Fibroblast of peridontal ligament (primary cell): ENCODE results near the gene YPEL2.
"Not testable (repeated sequence)": the region's sequence is repeated elsewhere in the genome, so short reads cannot be mapped to it uniquely, and the experiment has no call there.

Experiments
- DNase-seq: peaks from one replicate; pipeline ENCODE4 v3.0.0-alpha.2; 2010; ENCODE audit errors: extremely low read depth

The YPEL2 gene

DNA sequence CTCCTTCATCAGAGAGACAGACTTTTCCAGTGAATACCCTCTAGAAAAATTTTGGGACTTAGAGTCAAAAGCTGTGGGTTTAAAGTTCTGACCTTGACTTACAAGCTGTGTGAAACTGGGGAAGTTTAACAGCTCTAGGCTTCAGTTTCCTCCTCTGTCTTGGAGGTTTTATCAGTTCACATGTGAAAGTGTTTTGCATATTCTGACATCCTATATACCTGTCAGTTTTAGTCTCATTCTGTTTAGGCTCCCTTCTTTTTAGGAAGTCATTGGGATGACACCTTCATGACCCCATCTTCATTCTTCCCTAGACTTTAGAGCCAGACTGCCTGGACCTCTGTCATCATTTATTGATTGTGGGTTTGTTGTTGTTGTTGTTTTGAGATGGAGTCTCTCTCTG, 44.4 kb downstream of the YPEL2 start:
- no peak for DNase-seq

- no peak for DNase-seq
These were observed 45.1 kb downstream of the YPEL2 start for GRCh38 chr17:59376506-59376905.

DNA sequence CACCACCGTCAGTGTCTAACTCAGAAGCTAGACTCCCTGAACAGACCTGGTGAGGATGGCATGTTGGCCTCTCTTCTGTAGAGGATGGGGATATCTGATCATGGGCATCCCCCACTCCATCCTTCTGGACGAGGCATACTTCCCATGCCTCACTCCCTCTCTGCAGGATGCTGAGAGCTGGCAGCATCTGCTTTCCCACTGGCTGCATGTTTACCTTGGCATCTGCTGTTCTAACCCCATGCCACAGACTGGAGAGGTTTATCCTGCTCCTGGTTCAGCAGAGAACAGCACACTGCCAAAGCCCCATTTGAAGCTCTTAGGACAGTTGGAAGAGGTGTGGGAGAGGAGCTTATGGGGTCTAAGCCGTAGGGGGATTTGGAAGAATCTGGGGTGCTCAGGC, 46.0 kb downstream of the YPEL2 start:
- DNase-seq: no peak

DNA sequence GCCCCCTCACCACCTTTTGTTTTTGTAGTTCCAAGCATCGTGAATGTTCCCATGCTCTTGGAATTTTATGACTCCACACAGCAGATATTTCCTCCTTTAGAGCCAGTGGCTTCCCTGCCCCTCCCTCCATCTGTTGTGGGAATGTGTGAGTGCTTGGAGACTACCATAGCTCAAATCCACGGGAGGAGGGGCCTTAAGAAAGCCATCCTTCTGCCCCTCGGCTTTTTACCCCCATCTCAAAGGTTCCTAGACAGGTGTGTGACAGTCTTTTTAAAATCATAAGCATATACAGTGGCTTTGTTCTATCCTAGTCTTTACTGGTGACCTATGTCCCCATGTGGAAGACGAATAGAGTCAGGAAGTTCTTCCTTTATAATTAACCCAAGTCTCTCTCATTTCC, 47.2 kb downstream of the YPEL2 start:
- peak; percentile 71 for DNase-seq

- DNase-seq: no peak
These were observed 49.0 kb downstream of the YPEL2 start for GRCh38 chr17:59380474-59380873.

- DNase-seq: peak; percentile 36
These were observed 50.5 kb downstream of the YPEL2 start for GRCh38 chr17:59381716-59382570.

- no peak for DNase-seq
These were observed 52.4 kb downstream of the YPEL2 start for GRCh38 chr17:59383893-59384292.

DNA sequence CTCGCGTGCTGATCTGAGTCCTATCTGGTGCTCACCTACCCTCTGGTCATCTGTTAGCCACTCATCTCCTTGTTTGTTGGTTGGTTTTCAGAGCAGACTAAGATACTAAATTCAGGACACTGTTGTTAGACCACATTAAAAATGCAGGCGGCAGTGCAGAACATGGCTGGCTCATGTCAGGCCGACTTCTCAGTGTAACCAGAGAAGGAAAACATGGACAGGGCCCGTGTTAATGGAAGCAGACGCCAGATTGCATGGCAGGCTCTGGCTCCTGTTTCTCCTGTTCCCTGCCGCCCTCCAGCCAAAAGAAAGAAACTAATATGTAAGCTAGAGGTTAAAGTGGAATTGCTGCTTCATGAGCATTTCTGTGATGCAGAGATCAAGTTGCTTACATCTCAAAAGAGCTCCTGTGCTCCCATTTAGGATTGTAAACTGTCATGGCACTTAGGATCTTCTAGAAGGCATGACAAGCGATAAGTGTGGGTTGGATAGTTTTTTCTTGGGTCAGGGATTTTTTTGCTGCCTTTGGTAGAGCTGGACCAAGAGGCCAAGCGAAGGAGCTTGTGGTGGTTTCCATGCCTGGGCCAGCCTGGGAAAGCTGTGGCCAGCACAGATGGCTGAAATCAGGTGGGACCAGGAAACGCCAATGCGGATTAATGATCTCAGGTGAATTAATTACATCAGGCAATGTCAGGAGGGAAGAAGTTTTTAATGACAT, 56.1 kb downstream of the YPEL2 start:
- DNase-seq: no peak

DNA sequence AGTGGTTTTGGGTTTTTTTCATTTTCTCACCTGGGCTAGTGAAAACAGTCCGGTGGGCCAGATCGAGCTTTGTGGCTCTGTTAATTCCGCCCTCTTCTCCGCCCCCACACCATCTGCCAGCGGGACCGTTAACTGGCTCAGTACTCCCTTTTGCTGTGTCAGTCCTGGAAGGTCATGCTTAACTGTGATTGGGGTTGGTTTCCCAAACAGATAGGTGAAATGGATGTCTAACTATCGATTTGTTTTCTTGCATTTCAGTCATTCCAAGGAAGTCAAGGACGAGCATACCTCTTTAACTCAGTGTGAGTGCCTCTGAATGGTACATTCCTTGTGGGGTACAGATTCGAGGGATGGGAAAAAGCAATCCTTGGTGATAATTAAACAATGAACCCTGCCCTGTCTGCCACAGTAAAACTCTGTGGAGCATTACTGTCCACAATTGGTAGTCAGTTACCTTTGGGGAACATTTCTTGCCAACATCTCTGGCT, 56.7 kb downstream of the YPEL2 start:
- no peak for DNase-seq

DNA sequence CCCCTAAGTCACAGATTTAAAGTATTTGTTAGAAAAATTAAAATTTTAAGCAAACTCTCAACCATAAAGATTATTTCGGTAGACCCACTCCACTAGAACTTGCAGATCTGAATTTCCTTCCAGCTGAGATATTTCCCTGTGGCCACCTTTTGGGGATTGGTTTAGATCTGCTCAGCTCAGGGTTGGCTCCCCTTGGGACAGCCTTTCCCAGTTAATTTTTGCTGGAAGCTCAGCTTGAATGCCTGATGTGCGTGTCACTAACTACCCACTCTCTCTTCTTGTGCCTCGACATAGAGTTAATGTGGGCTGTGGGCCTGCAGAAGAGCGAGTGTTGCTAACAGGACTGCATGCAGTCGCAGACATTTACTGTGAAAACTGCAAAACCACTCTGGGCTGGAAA, 57.6 kb downstream of the YPEL2 start:
- DNase-seq: no peak

DNA sequence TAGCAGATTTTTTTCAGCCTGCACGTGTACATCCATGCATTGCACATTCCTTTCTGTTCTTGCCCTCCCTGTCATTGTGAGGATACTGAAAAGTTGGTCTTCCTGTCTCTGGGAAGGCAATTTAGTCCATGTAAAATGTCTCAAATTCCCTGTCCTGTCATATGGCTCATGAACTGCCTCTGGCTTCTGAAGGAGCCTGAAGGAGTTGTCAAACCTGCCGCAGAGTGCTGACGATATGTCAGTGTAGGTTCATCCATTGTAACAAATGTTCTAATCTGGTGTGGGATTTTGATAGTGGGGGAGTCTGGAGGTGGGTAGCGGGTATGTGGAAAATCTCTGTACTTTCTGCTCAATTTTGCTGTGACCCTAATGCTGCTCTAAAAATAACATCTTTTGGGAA, 59.6 kb downstream of the YPEL2 start:
- no peak for DNase-seq

DNA sequence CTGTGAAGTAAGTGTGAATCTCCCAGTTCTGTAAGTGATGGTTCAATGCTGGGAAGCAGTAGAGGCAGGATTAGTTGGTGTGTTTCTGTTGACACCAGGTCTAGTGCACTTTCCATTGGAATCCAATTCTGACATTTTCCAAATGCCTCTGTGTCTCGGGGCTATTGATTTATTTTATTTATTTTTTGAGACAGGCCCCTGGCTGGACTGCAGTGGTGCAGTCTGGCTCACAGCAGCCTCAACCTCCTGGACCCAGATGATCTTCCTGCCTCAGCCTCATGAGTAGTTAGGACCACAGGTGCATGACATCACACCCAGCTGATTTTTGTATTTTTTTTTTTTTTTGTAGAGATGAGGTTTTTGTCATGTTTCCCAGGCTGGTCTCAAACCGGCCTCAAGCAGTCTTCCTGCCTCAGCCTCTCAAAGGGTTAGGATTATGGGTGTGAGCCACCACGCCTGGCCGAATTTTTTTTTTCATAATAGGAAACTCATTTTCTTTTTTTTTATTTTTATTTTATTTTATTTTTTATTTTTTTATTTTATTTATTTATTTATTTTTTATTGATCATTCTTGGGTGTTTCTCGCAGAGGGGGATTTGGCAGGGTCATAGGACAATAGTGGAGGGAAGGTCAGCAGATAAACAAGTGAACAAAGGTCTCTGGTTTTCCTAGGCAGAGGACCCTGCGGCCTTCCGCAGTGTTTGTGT, 61.7 kb downstream of the YPEL2 start:
- no peak for DNase-seq

DNA sequence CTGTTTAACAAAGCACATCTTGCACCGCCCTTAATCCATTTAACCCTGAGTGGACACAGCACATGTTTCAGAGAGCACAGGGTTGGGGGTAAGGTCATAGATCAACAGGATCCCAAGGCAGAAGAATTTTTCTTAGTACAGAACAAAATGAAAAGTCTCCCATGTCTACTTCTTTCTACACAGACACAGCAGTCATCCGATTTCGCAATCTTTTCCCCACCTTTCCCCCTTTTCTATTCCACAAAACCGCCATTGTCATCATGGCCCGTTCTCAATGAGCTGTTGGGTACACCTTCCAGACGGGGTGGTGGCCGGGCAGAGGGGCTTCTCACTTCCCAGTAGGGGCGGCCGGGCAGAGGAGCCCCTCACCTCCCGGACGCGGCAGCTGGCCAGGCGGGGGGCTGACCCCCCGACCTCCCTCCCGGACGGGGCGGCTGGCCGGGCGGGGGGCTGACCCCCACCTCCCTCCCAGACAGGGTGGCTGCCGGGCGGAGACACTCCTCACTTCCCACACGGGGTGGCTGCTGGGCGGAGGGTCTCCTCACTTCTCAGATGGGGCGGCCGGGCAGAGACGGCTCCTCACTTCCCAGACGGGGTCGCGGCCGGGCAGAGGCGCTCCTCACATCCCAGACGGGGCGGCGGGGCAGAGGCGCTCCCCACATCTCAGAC, 62.4 kb downstream of the YPEL2 start:
- DNase-seq: not testable (repeated sequence)

DNA sequence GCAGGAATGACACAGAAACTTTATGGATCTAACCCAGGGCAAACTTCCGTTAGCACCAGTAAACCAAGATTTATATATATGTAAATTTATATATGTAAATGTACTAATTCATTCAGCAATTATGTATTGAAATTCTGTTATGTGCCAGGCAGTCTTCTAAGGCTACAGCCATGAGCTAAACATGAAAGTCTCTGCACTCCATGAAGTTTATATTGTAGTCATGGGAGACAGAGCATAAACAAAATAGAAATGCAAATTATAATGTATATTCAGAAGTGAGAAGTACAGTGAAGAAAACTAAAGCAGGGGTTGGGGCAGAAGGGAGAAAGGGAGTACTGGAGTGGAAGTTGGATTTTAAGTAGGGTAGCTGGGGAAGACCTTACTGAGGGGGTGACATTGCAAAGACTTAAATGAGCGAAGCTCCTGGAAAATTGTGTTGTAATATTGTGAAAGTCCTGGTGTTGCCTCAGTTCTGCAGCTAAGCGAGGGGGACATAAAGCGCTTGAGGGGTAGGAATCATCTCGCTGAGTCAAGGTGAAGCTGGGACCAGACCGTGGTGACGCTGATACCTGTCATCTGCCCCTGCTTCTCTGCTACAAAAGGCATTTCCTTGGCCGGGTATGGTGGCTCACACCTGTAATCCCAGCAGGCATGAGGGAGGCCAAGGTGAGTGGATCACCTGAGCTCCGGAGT, 64.8 kb downstream of the YPEL2 start:
- no peak for DNase-seq

DNA sequence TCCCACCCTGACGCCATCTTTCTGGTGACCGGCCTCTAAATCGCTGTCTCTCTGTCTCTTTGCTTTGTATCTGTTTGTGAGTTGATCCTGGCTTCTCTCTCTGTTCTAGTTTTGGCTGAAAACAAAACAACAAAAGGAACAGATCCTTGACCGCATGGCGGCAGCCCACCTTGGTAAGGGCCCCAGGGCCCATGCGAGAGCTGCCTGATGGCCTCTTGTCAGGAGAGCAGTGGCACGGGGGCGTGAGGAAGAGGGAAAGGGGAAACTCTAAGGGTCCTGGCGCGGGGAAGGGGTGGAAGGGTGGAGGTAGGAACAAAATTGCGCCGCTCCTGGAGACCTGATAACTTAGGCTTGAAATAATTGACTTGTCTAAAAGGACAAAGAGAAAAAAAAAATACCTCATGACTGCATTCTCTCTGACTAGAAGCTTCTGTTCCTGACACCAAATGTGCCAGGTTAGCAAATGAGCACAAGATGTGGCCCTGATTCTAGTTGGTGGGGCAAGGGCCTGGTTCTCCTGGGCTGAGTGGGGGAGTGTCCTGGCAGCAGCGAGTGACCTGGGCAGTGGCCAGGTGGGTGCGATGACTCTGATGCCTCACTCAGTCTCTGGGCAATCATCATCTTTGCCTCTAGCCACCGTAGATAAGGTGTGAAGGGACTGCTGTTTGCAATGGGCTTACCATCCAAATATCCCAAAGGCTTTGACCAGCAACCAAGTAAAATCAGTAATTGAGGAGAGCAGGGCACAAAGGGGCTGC, 66.0 kb downstream of the YPEL2 start:
- no peak for DNase-seq

- no peak for DNase-seq
These were observed 68.5 kb downstream of the YPEL2 start for GRCh38 chr17:59399914-59400313.

- peak; percentile 22 for DNase-seq
These were observed 69.4 kb downstream of the YPEL2 start for GRCh38 chr17:59400858-59401257.

GRCh38 chr17:59401274-59401673, 69.8 kb downstream of the YPEL2 start:
- DNase-seq: no peak

DNA sequence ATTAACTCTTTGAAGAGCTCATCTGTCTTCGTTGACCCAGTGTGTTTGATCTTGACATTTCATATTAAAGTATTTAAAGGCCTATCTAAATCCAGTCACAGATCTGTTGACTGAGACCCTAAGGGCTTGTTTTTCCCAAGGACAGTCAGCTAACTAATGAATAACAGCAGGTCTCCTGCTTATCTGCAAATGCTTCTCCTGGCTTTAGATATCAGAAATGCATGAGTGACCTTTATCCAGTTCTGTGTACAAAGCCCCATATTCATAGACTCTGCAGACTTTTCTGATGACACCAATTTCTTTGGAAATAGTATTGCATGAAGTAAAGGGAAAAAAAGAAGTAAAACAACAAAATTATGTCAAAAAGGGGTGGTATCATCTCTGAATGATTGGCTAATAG, 70.3 kb downstream of the YPEL2 start:
- no peak for DNase-seq

- DNase-seq: no peak
These were observed 71.3 kb downstream of the YPEL2 start for GRCh38 chr17:59402760-59403159.

DNA sequence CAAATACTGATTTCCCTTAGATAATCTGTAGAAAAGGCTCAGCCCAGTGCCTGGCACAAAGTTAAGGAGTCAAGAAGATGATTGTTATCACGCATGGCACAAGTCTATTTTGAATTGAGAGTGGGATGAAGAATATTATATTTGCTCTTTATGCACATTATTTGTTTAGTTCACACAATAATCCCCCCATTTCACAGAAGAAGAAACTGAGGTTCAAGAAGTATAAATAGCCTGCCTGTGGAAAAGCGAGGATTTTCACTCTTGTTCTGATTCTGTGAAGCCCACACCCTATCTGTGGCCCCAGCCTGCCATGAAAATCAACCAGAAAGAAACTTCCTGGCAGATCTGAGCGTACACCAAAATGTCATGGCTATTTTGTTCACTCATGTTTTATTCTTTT, 73.0 kb downstream of the YPEL2 start:
- DNase-seq: no peak
